Cardiac muscle cell (in vitro differentiated cells and primary cell): Measurements from ENCODE around the gene SEC31B. TPM values are rescaled to one million over a fixed set of nuclear protein-coding genes. Genes with fewer than 3 reads are reported as not detected.

ENCODE experiments used
- DNase-seq, 2 donors: peaks; one replicate each; pipeline versions ENCODE4 v3.0.0 to v3.0.0-alpha.2; 2010 to 2017; ENCODE audit warnings: low read depth in 1 of 2, low spot score in 1 of 2
- H3K27ac ChIP-seq: fragments of 200-600 bp; sonication (generic); 2 replicates; pipeline ENCODE4 v1.5.1; 2016
- H3K27me3 ChIP-seq: fragments of 200-600 bp; sonication (generic); 2 replicates; pipeline ENCODE4 v1.6.0; 2016; ENCODE audit warnings: control low read depth
- H3K36me3 ChIP-seq: fragments of 200-600 bp; sonication (generic); 2 replicates; pipeline ENCODE4 v1.5.1; 2016; ENCODE audit warnings: control low read depth
- H3K4me1 ChIP-seq: fragments of 200-600 bp; sonication (generic); 2 replicates; pipeline ENCODE4 v1.8.1; 2017; ENCODE audit warnings: low read depth, mild to moderate bottlenecking, mixed run types
- H3K4me3 ChIP-seq: fragments of 200-600 bp; sonication (generic); 2 replicates; pipeline ENCODE4 v1.5.1; 2016; ENCODE audit warnings: mild to moderate bottlenecking
- H3K9me3 ChIP-seq: fragments of 200-600 bp; sonication (generic); 2 replicates; pipeline ENCODE4 v1.5.1; 2017; ENCODE audit warnings: low read depth, mild to moderate bottlenecking, control low read depth
- polyA plus RNA-seq: library from polyadenylated mRNA; unstranded; fragments of >200 nt; fragmentation: Nextera tagmentation; extraction: Ambion mirVana; gene quantifications from 2 replicates; pipeline ENCODE4 v1.2.1, GENCODE V29; 2016
- total RNA-seq: library from RNA; depleted of rRNA; stranded (reverse); fragments of >200 nt; gene quantifications from 2 replicates; pipeline ENCODE4 v1.2.3, GENCODE V29; 2016
- TF ChIP-seq, protein P1 (sequence below): IDR thresholded peaks from 2 replicates; pipeline ENCODE4 v1.5.1; 2012; ENCODE audit warnings: low read depth, mild to moderate bottlenecking, low read length

SEC31B gene
- total and polyA plus RNA-seq, 2 experiments from 2014 or later: 13.2 to 23.1 TPM

DNA sequence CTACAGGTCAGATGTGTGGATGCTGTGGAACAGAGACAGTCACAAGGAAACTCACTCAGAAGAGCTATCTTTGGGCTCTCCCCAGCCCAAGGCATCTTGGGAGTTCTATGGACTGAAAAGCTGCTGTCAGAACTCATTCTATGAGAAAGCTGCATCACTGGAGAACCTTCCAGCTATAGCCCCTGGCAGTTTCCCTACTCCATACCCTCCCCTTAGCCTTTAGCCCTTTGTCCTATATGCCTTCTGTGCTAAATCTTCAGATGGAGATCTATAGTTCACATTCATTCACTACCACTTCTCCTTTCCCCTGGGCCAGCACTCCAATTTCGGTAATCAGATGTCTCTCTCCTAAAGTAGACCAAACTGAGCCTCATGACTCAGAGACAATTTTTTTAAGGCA is 49.9 kb downstream of the SEC31B start:
- H3K36me3 ChIP-seq: no peaks in the 10 kb centered on the region
- TF ChIP-seq, protein P1, sequence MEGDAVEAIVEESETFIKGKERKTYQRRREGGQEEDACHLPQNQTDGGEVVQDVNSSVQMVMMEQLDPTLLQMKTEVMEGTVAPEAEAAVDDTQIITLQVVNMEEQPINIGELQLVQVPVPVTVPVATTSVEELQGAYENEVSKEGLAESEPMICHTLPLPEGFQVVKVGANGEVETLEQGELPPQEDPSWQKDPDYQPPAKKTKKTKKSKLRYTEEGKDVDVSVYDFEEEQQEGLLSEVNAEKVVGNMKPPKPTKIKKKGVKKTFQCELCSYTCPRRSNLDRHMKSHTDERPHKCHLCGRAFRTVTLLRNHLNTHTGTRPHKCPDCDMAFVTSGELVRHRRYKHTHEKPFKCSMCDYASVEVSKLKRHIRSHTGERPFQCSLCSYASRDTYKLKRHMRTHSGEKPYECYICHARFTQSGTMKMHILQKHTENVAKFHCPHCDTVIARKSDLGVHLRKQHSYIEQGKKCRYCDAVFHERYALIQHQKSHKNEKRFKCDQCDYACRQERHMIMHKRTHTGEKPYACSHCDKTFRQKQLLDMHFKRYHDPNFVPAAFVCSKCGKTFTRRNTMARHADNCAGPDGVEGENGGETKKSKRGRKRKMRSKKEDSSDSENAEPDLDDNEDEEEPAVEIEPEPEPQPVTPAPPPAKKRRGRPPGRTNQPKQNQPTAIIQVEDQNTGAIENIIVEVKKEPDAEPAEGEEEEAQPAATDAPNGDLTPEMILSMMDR: no peak
- no peak for DNase-seq
- no peak overlapping the region for H3K4me3 ChIP-seq
- H3K9me3 ChIP-seq: no peaks in the 10 kb centered on the region
- peaks cover 75% of the 10 kb centered on the region for H3K27me3 ChIP-seq
- no peaks in the 10 kb centered on the region for H3K4me1 ChIP-seq
- no peak overlapping the region for H3K27ac ChIP-seq

DNA sequence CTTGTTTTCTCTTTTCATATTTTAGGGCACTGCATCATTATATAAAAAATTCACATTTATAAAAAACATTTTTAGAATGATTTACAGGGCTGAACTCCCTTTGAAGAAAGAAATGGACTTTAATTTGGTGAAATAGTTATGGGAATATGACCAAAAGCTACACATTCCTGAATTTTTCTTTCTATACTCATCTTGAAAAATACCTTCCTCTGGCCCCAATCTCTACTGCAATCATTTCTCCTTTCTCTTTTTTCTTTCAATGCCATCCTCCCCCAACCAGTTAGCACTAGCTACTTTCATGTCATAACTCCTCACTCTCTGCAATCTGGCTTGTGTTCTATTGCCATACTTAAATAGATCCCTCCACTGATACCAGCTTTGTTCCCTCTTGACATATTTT is 50.7 kb downstream of the SEC31B start:
- Histone ChIP-seq H3K36me3 (no peaks in the 10 kb centered on the region), H3K4me1 (no peaks in the 10 kb centered on the region), H3K27ac (no peak overlapping the region), H3K4me3 (no peak overlapping the region), H3K9me3 (no peaks in the 10 kb centered on the region), H3K27me3 (peaks cover 82% of the 10 kb centered on the region)
- TF ChIP-seq, protein P1: no peak
- no peak for DNase-seq

DNA sequence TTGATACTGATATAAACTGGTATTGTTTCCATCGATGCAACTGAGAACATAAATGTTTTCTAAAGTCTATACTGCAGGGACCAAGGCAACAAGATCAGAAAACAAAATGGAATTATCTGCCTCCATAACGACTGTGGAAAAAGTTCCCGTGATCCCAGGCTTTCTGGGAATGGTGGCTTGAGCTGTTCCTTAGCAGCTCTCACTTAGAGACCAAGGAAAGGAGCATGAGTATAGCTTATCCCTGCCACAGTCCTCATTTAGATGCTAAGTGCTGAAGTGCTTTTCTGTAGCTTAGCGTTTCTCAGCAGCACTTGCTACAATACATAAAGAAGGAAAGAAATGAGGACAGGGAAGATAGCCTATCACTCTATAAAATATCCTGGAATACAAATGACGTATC is 51.3 kb downstream of the SEC31B start:
- no peak overlapping the region for H3K27ac ChIP-seq
- H3K36me3 ChIP-seq: no peaks in the 10 kb centered on the region
- no peak overlapping the region for H3K4me3 ChIP-seq
- no peaks in the 10 kb centered on the region for H3K4me1 ChIP-seq
- DNase-seq: no peak
- TF ChIP-seq, protein P1: no peak
- peaks cover 82% of the 10 kb centered on the region for H3K27me3 ChIP-seq
- H3K9me3 ChIP-seq: no peaks in the 10 kb centered on the region

DNA sequence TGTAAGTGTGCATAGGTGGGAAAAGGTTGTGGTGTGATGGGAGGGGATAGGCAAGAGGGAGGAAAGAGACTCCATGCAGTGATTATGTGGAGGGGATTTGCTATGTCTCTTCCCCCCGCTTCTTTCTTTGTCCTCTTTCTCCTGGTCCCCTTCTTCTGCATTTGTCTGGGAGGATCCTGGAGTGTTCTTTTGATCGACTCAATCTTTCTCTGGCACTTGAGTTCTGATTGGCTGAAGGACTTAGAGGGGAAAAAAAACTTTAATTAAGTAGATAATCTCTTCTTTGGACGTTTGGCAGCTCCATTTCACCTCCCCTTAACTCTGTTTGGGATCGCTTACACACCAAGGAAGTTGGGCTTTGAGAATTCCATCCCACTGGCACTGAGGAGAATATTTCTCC is 57.0 kb downstream of the SEC31B start, which contains the start of gene WNT8B:
WNT8B (plus strand) TSS at position 301 of the 400 bp plus-strand sequence. CDS start 160 bp downstream, outside the sequence.
- H3K4me1 ChIP-seq: no peaks in the 10 kb centered on the region
- peaks cover 60% of the 10 kb centered on the region for H3K27me3 ChIP-seq
- no peaks in the 10 kb centered on the region for H3K36me3 ChIP-seq
- no peak within 1 kb of the TSS for H3K4me3 ChIP-seq
- DNase-seq: no peak
- H3K9me3 ChIP-seq: no peaks in the 10 kb centered on the region
- TF ChIP-seq, protein P1: no peak
- no peak within 1 kb of the TSS for H3K27ac ChIP-seq

DNA sequence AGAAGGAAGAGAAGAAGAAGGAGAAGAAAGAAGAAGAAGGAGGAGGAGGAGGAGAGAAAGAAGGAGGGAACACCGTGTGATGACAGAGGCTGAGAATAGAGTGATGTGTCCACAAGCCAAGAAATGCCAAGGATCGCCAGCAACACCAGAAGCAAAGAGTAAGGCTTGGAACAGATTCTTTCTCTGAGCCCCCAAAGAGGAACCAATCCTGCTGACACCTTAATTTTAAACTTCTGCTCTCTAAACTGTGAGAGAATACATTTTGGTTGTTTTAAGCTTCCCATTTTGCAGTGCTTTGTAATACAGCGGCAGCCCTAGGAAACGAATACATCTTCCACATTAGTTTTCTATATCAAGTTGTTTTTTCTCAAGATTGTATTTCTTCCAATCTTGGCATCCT is 70.7 kb downstream of the SEC31B start:
- DNase-seq: no peak
- Histone ChIP-seq H3K4me3 (no peak overlapping the region), H3K36me3 (no peaks in the 10 kb centered on the region), H3K4me1 (no peaks in the 10 kb centered on the region), H3K27ac (no peak overlapping the region), H3K27me3 (no peaks in the 10 kb centered on the region), H3K9me3 (no peaks in the 10 kb centered on the region)
- TF ChIP-seq, protein P1: no peak

DNA sequence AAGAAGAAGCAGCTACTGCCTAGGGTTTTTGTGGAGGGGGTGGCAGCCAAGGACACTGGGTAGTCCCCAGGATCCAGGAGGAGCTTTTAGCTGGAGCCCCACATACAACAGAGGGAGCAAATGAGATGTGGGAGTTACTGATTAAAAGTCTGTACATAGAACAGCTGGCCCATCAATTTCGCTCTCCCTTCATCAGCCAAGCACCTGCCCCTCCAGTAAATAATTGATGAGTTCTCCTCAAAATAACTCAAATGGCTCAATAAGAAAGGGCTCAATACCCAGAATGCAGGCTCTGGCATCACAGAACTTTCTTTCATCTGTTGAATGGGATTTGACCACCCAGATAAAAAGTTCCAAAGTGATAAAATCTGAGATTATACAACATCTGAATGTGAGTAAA is 72.0 kb downstream of the SEC31B start:
- DNase-seq: no peak
- Histone ChIP-seq H3K27ac (no peak overlapping the region), H3K9me3 (no peaks in the 10 kb centered on the region), H3K4me1 (no peaks in the 10 kb centered on the region), H3K4me3 (no peak overlapping the region), H3K36me3 (no peaks in the 10 kb centered on the region), H3K27me3 (no peaks in the 10 kb centered on the region)
- TF ChIP-seq, protein P1: no peak
